HG03571 (cell line): ENCODE results near the gene GTPBP1.

ENCODE experiments used
- ATAC-seq: cut with Tn5 transposase; IDR thresholded peaks from one replicate; pipeline ENCODE4 v1.9.1; 2021; ENCODE audit not compliant: unreplicated experiment

GTPBP1 gene

GRCh38 chr22:38756711-38757463, 51.1 kb downstream of the GTPBP1 start:
- ATAC-seq = no peak

- ATAC-seq = no peak
These were observed 51.7 kb downstream of the GTPBP1 start for GRCh38 chr22:38757464-38757757.

- no peak for ATAC-seq
These were observed 52.7 kb downstream of the GTPBP1 start for GRCh38 chr22:38758276-38758945.

- no peak for ATAC-seq
These were observed 53.3 kb downstream of the GTPBP1 start for GRCh38 chr22:38759005-38759404.

GRCh38 chr22:38760477-38761201, 54.9 kb downstream of the GTPBP1 start:
- no peak for ATAC-seq

GRCh38 chr22:38761202-38762162, 55.7 kb downstream of the GTPBP1 start:
- no peak for ATAC-seq

- ATAC-seq = no peak
These were observed 56.8 kb downstream of the GTPBP1 start for GRCh38 chr22:38762551-38762983.

- no peak for ATAC-seq
These were observed 60.5 kb downstream of the GTPBP1 start for GRCh38 chr22:38766076-38766777.

GRCh38 chr22:38767313-38767712, 61.6 kb downstream of the GTPBP1 start:
- ATAC-seq = no peak

GRCh38 chr22:38768036-38768435, 62.3 kb downstream of the GTPBP1 start:
- ATAC-seq = no peak

- ATAC-seq = no peak
These were observed 64.7 kb downstream of the GTPBP1 start for GRCh38 chr22:38770257-38770949.

- no peak for ATAC-seq
These were observed 66.8 kb downstream of the GTPBP1 start for GRCh38 chr22:38772623-38772873.

- ATAC-seq = no peak
These were observed 67.7 kb downstream of the GTPBP1 start for GRCh38 chr22:38773363-38773946.

GRCh38 chr22:38774496-38775166, 68.9 kb downstream of the GTPBP1 start:
- ATAC-seq = no peak

GRCh38 chr22:38775656-38776055, 69.9 kb downstream of the GTPBP1 start:
- ATAC-seq = no peak

GRCh38 chr22:38776086-38776485, 70.3 kb downstream of the GTPBP1 start:
- ATAC-seq = no peak

GRCh38 chr22:38777087-38777671, 71.4 kb downstream of the GTPBP1 start:
- ATAC-seq = no peak

GRCh38 chr22:38781033-38781432, 75.3 kb downstream of the GTPBP1 start:
- no peak for ATAC-seq
